NCI-H446 treated with DMSO at 0.1 percent for 48 hours (cell line): ENCODE measurements around the gene PPA2.
A peak's percentile ranks its signal among the peaks of the same experiment; 100 is the strongest.

ENCODE experiments used
- DNase-seq: peaks from one replicate; lab custom pipeline; 2025; lab: John Stamatoyannopoulos, UW

Gene PPA2

GRCh38 chr4:105389167-105389566 lies 84.7 kb downstream of the PPA2 start:
- DNase-seq = no peak

- DNase-seq = no peak
These were observed 86.4 kb downstream of the PPA2 start for GRCh38 chr4:105387466-105387865.

- DNase-seq = no peak
These were observed 87.8 kb downstream of the PPA2 start for GRCh38 chr4:105386012-105386411.

GRCh38 chr4:105374071-105374470 lies 99.8 kb downstream of the PPA2 start:
- DNase-seq = no peak

- DNase-seq = no peak
These were observed 100.5 kb downstream of the PPA2 start for GRCh38 chr4:105373324-105373723.

- DNase-seq = no peak
These were observed 103.9 kb downstream of the PPA2 start for GRCh38 chr4:105369988-105370387.

- DNase-seq = no peak
These were observed 112.8 kb downstream of the PPA2 start for GRCh38 chr4:105361053-105361452.

- DNase-seq = no peak
These were observed 116.4 kb downstream of the PPA2 start for GRCh38 chr4:105357258-105357980.

GRCh38 chr4:105356194-105356593 lies 117.7 kb downstream of the PPA2 start:
- no peak for DNase-seq

GRCh38 chr4:105352826-105353225 lies 121.0 kb downstream of the PPA2 start:
- no peak for DNase-seq

- peak; percentile 18 for DNase-seq
These were observed 122.0 kb downstream of the PPA2 start for GRCh38 chr4:105351861-105352260.

GRCh38 chr4:105350859-105351490 lies 122.9 kb downstream of the PPA2 start:
- peak; percentile 78 for DNase-seq

GRCh38 chr4:105348719-105349118 lies 125.1 kb downstream of the PPA2 start:
- DNase-seq = no peak

- DNase-seq = no peak
These were observed 127.0 kb downstream of the PPA2 start for GRCh38 chr4:105346869-105347268.

- DNase-seq = no peak
These were observed 128.0 kb downstream of the PPA2 start for GRCh38 chr4:105345838-105346237.

GRCh38 chr4:105345358-105345757 lies 128.5 kb downstream of the PPA2 start:
- no peak for DNase-seq

GRCh38 chr4:105344141-105344540 lies 129.7 kb downstream of the PPA2 start:
- DNase-seq = no peak

GRCh38 chr4:105343146-105343931 lies 130.5 kb downstream of the PPA2 start:
- no peak for DNase-seq

- no peak for DNase-seq
These were observed 144.8 kb downstream of the PPA2 start for GRCh38 chr4:105329081-105329480.

GRCh38 chr4:105327956-105328355 lies 145.9 kb downstream of the PPA2 start:
- no peak for DNase-seq

GRCh38 chr4:105327222-105327621 lies 146.6 kb downstream of the PPA2 start:
- DNase-seq = no peak
